GM21528 (cell line): Measurements from ENCODE around the gene ZAR1.
"Not testable (repeated sequence)": the region's sequence is repeated elsewhere in the genome, so short reads cannot be mapped to it uniquely, and the experiment has no call there.

Experiments used
- ATAC-seq: cut with Tn5 transposase; IDR thresholded peaks from one replicate; pipeline ENCODE4 v1.9.1; 2021; ENCODE audit warnings: mild to moderate bottlenecking, moderate library complexity; ENCODE audit not compliant: unreplicated experiment, low FRiP score

ZAR1 gene

GRCh38 chr4:48490012-48490679 lies at the start of gene ZAR1:
Gene ZAR1 (plus strand): TSS chr4:48490252. CDS start chr4:48490292, 40 bp downstream.
- no peak for ATAC-seq

- not testable (repeated sequence) for ATAC-seq
Measured at GRCh38 chr4:48440914-48441313, 49.1 kb upstream of the ZAR1 start.

- no peak for ATAC-seq
Measured at GRCh38 chr4:48445704-48446103, 44.3 kb upstream of the ZAR1 start.

- no peak for ATAC-seq
Measured at GRCh38 chr4:48446642-48447041, 43.4 kb upstream of the ZAR1 start.

- no peak for ATAC-seq
Measured at GRCh38 chr4:48449151-48449550, 40.9 kb upstream of the ZAR1 start.

- no peak for ATAC-seq
Measured at GRCh38 chr4:48450740-48451139, 39.3 kb upstream of the ZAR1 start.

- ATAC-seq = not testable (repeated sequence)
Measured at GRCh38 chr4:48451656-48452055, 38.4 kb upstream of the ZAR1 start.

- no peak for ATAC-seq
Measured at GRCh38 chr4:48454591-48454990, 35.5 kb upstream of the ZAR1 start.

GRCh38 chr4:48461000-48461399 lies 29.1 kb upstream of the ZAR1 start:
- ATAC-seq = no peak

- ATAC-seq = no peak
Measured at GRCh38 chr4:48462363-48462762, 27.7 kb upstream of the ZAR1 start.

GRCh38 chr4:48467442-48467841 lies 22.6 kb upstream of the ZAR1 start:
- ATAC-seq = no peak

- ATAC-seq = no peak
Measured at GRCh38 chr4:48467891-48468290, 22.2 kb upstream of the ZAR1 start.

GRCh38 chr4:48470137-48470536 lies 19.9 kb upstream of the ZAR1 start:
- ATAC-seq = no peak

- no peak for ATAC-seq
Measured at GRCh38 chr4:48470570-48470969, 19.5 kb upstream of the ZAR1 start.

GRCh38 chr4:48472794-48473193 lies 17.3 kb upstream of the ZAR1 start:
- ATAC-seq = no peak

GRCh38 chr4:48475770-48476169 lies 14.3 kb upstream of the ZAR1 start:
- ATAC-seq = no peak

GRCh38 chr4:48478273-48478672 lies 11.8 kb upstream of the ZAR1 start:
- ATAC-seq = no peak

- ATAC-seq = no peak
Measured at GRCh38 chr4:48481581-48481980, 8.5 kb upstream of the ZAR1 start.

- no peak for ATAC-seq
Measured at GRCh38 chr4:48483006-48483776, 6.9 kb upstream of the ZAR1 start, which contains the start of gene SLC10A4. Gene SLC10A4 (plus strand): TSS chr4:48483343. CDS start chr4:48483562, 219 bp downstream.

- no peak for ATAC-seq
Measured at GRCh38 chr4:48483777-48484493, 6.1 kb upstream of the ZAR1 start.

GRCh38 chr4:48484494-48485168 lies 5.4 kb upstream of the ZAR1 start:
- ATAC-seq = no peak
